H1 (cell line): ENCODE data around the gene KCTD17. TPM values are rescaled to one million over a fixed set of nuclear protein-coding genes. Genes with fewer than 3 reads are reported as not detected.

Experiments used
- ATF3 ChIP-seq: IDR thresholded peaks from 2 replicates; pipeline ENCODE4 v1.6.1; 2011; ENCODE audit warnings: low read depth, mild to moderate bottlenecking, low read length; ENCODE audit not compliant: insufficient read depth
- BRCA1 ChIP-seq: IDR thresholded peaks from 2 replicates; pipeline ENCODE4 v1.6.1; 2012; ENCODE audit warnings: low read depth, low read length, improper control_type of control experiment
- CBX8 ChIP-seq: fragments of 300-800, 300-1000 bp; sonication (generic); IDR thresholded peaks from 2 replicates; pipeline ENCODE4 v1.7.1; 2016; ENCODE audit warnings: low read depth, low read length, borderline replicate concordance
- EGR1 ChIP-seq: IDR thresholded peaks from 2 replicates; pipeline ENCODE4 v1.6.1; 2011; ENCODE audit warnings: low read depth, low read length, borderline replicate concordance
- GABPA ChIP-seq: IDR thresholded peaks from 2 replicates; pipeline ENCODE4 v1.6.1; 2011; ENCODE audit warnings: mild to moderate bottlenecking, low read length, moderate library complexity, borderline replicate concordance; ENCODE audit not compliant: insufficient read depth
- HDAC2 ChIP-seq, 2 experiments: fragments of 300-600 bp in 1 of 2; sonication (generic) in 1 of 2; IDR thresholded peaks; 2 replicates each; pipeline ENCODE4 v1.6.1; 2011 to 2012; ENCODE audit warnings: low read depth in 2 of 2, low read length in 2 of 2, mild to moderate bottlenecking in 2 of 2, moderate library complexity in 2 of 2, borderline replicate concordance in 1 of 2, inconsistent platforms in 1 of 2
- SRF ChIP-seq: IDR thresholded peaks from 2 replicates; pipeline ENCODE4 v1.6.1; 2011; ENCODE audit warnings: mild to moderate bottlenecking, low read depth, low read length, moderate library complexity
- polyA plus RNA-seq, 7 experiments: library from polyadenylated mRNA; depleted of rRNA in 3 of 7; stranded (reverse) in 5 of 7; unstranded in 2 of 7; fragments of >200 nt in 5 of 7; fragments of 200-250 nt in 2 of 7; gene quantifications; 1 replicate in 5 of 7; 2 replicates in 1 of 7; 4 replicates in 1 of 7; pipeline versions ENCODE4 v1.2.1 to v1.2.3, GENCODE V29; 2011 to 2013; ENCODE audit warnings: missing spikeins in 2 of 7, mixed read lengths in 2 of 7
- total RNA-seq: library from RNA; stranded (reverse); fragmentation: NEBNext Ultra II Directional; extraction: Animal tissue kit (Norgen Biotek cat#: 25700); gene quantifications from 2 replicates; pipeline ENCODE4 v1.2.1, GENCODE V29; 2021

Gene KCTD17
- total and polyA plus RNA-seq, 2 of the 8 experiments (the other 6 are each of a cell fraction or from before 2014, with no cell fraction given): 39.4 to 44.0 TPM

GRCh38 chr22:37080438-37080837 lies 28.9 kb downstream of the KCTD17 start (continued):
- TF ChIP-seq HDAC2 (IDR thresholded peaks at IDR 0.05; ENCODE audit: borderline replicate concordance in 1 of 2, low read depth in 2 of 2, low read length in 2 of 2) (no peak), ATF3 (no peak), SRF (no peak), CBX8 (no peak), GABPA (no peak), BRCA1 (no peak), EGR1 (no peak)
